Large intestine (tissue), 3 donors: ENCODE data around the gene CHIT1. TPM values are rescaled to one million over a fixed set of nuclear protein-coding genes. Genes with fewer than 3 reads are reported as not detected.
A peak's percentile ranks its signal among the peaks of the same experiment; 100 is the strongest.

Experiments used
- DNase-seq, 2 donors: peaks; one replicate each; pipeline versions ENCODE4 v3.0.0 to v3.0.0-alpha.2; 2013
- H3K27ac ChIP-seq: one replicate; pipeline ENCODE4 v1.5.1; 2013; ENCODE audit warnings: low read length
- H3K27me3 ChIP-seq: 2 replicates; pipeline ENCODE4 v1.6.1; 2013; ENCODE audit warnings: low read length; ENCODE audit not compliant: control insufficient read depth, insufficient read depth
- H3K36me3 ChIP-seq: 2 replicates; pipeline ENCODE4 v1.6.1; 2013; ENCODE audit warnings: low read length; ENCODE audit not compliant: control insufficient read depth, insufficient read depth
- H3K4me1 ChIP-seq: one replicate; pipeline ENCODE4 v1.6.1; 2013; ENCODE audit warnings: low read length; ENCODE audit not compliant: control insufficient read depth, insufficient read depth
- H3K4me3 ChIP-seq: one replicate; pipeline ENCODE4 v1.5.1; 2013; ENCODE audit warnings: low read length
- H3K9me3 ChIP-seq: one replicate; pipeline ENCODE4 v1.6.1; 2013; ENCODE audit warnings: mild to moderate bottlenecking, low read depth, low read length, moderate library complexity; ENCODE audit not compliant: control insufficient read depth
- WGBS: methylation state at CpG from one replicate; pipeline ENCODE4 v1.1.5; 2013; ENCODE audit warnings: low lambda C conversion rate; ENCODE audit not compliant: insufficient coverage; 5-methylcytosine and 5-hydroxymethylcytosine counted together
- polyA plus RNA-seq: library from polyadenylated mRNA; unstranded; fragments of 120-200 nt; gene quantifications from one replicate; pipeline ENCODE4 v1.2.1, GENCODE V29; 2013

CHIT1 gene
- polyA plus RNA-seq, 1 donor: 0.18 TPM

DNA sequence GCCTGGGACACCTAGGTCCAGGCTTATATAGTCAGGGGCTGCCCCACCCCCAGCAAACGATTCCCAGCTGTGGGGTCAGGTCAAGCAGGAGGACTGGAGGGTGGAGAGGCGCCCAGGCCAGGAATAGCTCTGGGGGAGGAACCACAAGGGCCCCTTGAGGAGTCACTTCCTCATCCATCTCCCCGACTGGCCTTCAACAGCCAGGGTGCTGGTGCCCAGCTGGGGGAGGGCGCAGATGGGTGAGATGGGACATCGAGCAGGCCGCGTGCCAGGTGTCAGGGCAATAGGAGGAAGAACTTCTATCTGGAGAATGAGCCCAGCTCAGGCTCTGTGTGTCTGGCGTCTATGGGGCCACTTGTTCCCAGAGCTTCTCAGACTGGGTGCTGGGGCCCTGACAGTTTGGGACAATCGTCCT is 53.6 kb downstream of the CHIT1 start:
- no peaks in the 10 kb centered on the region for H3K9me3 ChIP-seq
- no CpG with 5 or more reads among the region's 9 CpGs for WGBS
- no peaks in the 10 kb centered on the region for H3K36me3 ChIP-seq
- DNase-seq: no peak
- H3K27me3 ChIP-seq: no peaks in the 10 kb centered on the region
- H3K27ac ChIP-seq: no peak overlapping the region
- no peak overlapping the region for H3K4me3 ChIP-seq
- no peaks in the 10 kb centered on the region for H3K4me1 ChIP-seq

DNA sequence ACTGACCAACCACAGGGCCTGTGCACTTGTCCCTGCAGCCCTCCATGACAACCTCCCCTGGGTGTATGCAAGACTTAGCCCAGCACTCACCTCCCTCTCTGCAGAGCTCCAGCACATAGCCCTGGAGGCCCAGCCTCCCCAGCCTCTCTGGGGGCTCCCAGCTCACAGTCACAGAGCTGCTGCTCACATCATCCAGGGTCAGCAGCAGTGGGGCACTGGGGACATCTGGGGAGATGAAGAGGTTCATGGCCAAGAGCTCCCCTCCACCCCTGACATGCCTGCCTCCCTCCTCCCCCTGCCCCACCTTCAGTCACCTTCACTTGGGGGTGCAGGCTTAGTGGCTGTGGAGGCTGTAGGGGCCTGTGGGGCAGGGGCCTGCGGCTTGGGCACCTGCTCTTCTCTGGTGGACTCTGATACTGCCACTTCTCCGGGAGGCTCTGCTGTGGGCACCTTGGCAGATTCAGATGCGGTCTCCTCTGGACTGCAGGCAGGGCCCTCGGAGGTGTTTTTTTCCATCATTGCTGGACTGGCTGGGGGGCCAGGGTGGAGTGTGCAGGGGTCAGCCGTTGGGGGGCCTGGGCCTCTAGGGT is 54.1 kb downstream of the CHIT1 start, which contains the start of gene MYBPH:
MYBPH (minus strand) TSS at position 590 of the 590 bp plus-strand sequence; CDS start at position 519, 71 bp downstream.
- DNase-seq: no peak
- no peaks in the 10 kb centered on the region for H3K27me3 ChIP-seq
- H3K27ac ChIP-seq: no peak within 1 kb of the TSS
- no peaks in the 10 kb centered on the region for H3K9me3 ChIP-seq
- H3K4me1 ChIP-seq: no peaks in the 10 kb centered on the region
- H3K4me3 ChIP-seq: no peak within 1 kb of the TSS
- WGBS: no CpG with 5 or more reads among the region's 5 CpGs
- H3K36me3 ChIP-seq: no peaks in the 10 kb centered on the region

DNA sequence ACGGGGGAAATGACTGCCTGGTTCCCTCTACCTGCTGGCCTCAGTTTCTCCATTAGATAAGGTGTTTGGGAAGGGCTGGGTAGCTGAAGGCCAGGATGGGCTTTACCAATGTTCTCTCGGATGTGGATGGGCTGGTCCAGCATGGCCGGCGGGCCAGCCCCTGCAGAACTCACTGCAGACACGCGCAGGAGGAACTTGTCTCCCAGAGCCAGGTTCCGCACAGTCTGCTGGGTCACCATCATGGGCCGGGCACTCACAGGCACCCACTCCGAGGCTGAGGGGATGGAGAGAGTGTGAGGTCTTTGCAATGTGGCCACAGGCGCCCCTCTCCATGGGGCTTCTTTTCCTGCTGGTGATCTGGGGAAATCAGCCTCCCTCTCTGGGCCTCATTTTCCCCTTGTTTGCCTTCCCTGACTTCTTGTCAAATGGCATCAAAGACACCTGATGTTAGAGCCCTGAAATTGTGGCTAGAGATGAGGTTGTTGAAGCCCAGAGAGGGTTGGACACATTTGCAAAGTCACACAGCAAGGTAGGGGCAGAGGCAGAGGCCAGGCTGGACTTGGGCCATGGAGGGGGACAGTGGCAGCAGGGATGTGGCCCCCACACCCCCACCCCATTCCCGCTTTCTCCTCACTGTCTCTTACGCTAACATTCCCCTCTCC is 55.0 kb downstream of the CHIT1 start:
- H3K27ac ChIP-seq: no peak overlapping the region
- no peak for DNase-seq
- no peaks in the 10 kb centered on the region for H3K27me3 ChIP-seq
- no peaks in the 10 kb centered on the region for H3K4me1 ChIP-seq
- no peak overlapping the region for H3K4me3 ChIP-seq
- H3K36me3 ChIP-seq: no peaks in the 10 kb centered on the region
- H3K9me3 ChIP-seq: no peaks in the 10 kb centered on the region
- WGBS: no CpG with 5 or more reads among the region's 12 CpGs

DNA sequence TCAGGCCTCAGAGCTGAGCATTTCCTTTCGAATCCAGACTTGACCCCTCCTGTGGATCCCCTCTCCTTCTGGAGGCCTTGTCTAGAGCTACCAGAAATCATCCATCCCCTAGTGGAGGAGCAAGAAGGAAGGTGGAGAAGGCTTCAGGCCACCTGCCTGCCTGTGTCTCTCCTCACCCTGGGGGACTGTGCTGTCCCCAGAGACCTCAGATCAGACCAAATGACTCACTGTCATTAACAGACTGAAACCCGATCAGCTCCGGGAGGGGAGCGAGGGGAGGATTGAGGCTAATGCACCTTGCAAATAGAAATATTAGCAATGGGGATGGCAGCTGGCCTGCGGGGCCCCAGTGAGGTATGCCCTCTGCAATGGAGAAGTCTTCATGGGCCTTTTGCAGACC is 55.9 kb downstream of the CHIT1 start:
- no peaks in the 10 kb centered on the region for H3K9me3 ChIP-seq
- no peaks in the 10 kb centered on the region for H3K36me3 ChIP-seq
- H3K27me3 ChIP-seq: no peaks in the 10 kb centered on the region
- no peak overlapping the region for H3K27ac ChIP-seq
- H3K4me3 ChIP-seq: no peak overlapping the region
- WGBS: no CpG with 5 or more reads among the region's 5 CpGs
- no peaks in the 10 kb centered on the region for H3K4me1 ChIP-seq
- no peak for DNase-seq

DNA sequence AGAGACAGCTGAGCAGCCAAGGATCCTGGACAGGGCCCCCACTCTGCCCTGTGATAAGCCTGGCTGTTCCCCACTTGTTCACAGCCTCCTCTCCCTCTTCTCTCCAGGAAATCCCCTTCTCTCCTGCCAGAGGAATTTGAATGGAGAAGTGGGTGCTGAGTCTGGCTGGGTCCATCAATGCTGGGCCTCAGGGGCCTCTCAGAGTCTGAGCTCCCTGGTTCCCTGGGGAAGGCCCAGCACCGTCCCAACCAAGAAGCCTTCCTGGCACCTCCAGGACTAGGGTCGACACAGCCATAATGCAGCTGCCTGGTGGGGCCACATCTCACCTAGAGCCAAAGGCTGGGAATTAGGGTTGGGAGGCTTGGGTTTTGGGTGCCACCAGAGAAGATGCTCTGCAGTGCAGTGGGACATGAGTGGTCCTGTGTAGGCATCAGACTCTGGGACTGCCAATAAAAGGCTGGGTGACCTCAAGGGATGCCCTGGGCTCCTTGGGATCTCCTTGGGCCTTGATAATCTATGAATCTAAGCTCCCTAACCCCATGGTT is 56.4 kb downstream of the CHIT1 start:
- no CpG with 5 or more reads among the region's 2 CpGs for WGBS
- Histone ChIP-seq H3K9me3 (no peaks in the 10 kb centered on the region), H3K4me1 (no peaks in the 10 kb centered on the region), H3K27ac (no peak overlapping the region), H3K36me3 (no peaks in the 10 kb centered on the region), H3K4me3 (no peak overlapping the region), H3K27me3 (no peaks in the 10 kb centered on the region)
- no peak for DNase-seq

DNA sequence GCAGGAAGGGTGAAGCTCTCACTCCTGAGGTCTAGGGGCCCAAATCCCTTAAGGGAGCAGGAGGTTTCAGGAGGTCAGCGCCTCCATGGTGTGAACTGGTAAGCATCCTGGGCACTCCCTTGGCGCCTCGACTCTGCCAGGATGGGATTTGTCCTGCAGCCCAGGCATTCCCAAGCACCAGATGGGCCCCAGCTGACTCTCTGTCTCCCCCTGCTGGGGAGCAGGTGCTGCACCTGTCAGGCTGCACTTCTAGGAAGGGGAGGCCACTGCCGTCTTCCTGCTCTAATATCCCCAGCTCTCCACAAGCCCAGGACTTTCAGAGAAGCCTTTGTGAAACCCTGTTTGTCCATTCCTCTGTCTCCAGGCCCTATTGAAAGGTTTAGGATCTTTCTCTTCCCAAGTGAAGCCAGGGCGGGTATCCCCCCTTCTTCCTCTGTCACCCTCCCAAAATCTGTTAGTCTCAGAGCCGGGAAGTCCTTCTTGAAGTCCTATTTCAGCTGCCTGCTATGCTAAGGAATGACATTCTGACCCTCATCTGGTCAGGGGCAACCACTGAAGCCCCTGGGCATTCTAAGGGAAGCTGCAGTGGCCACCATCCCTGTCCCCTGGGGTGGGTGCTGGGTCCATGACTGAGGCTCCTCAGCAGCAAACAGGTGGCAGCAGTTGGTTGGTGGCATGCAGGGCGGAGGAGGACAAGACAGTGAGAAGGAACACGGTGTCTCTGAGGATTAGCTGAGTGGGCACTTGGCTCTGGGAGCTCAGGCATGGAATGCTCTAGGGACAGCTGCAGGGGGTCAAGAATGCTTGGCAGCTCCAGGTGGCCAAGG is 57.1 kb downstream of the CHIT1 start:
- Histone ChIP-seq H3K27ac (no peak overlapping the region), H3K36me3 (no peaks in the 10 kb centered on the region), H3K4me3 (no peak overlapping the region), H3K4me1 (no peaks in the 10 kb centered on the region), H3K9me3 (no peaks in the 10 kb centered on the region), H3K27me3 (no peaks in the 10 kb centered on the region)
- no CpG with 5 or more reads among the region's 8 CpGs for WGBS
- peak in 1 of 2 donors; percentile 49 for DNase-seq

DNA sequence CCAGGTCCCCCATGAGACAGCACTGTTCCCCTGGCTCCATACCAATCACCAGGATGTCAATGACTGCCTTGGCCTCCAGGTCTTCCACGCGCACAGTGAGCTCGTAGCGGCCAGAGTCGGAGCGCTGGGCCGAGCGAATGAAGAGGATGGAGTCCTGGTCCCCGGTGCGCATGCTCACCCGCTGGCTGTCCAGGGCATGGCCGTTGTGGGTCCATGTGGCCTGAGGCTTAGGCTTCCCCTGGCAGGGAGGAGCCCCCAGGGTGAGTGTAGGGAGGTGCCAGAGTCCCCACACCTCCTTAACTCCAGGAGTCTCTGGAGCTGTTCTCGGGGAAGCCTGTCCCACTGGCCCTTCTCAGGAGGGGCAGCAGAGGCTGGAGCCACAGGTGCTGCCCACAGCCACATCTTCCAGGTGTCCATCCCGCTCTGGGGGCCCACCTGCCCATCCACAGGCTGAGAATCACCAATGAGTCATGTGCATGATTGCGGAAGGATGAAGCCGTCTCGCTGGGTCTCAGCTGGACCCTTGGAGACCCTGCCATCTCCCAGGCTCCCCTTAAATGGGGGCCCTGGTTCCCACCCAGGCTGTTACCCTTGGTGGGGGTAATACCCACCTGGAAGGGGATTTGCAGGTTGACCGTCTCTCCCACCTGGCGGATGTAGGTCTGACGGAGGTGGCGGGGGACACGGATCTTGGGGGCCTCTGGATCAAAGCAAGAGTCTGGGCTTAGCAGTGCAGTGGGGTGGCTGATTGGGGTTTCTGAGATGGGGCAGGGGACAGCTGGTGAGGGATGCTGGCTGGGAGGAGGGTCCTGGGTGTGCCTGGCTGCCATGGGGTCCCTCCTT is 57.9 kb downstream of the CHIT1 start:
- no peak overlapping the region for H3K4me3 ChIP-seq
- no peak for DNase-seq
- no CpG with 5 or more reads among the region's 22 CpGs for WGBS

DNA sequence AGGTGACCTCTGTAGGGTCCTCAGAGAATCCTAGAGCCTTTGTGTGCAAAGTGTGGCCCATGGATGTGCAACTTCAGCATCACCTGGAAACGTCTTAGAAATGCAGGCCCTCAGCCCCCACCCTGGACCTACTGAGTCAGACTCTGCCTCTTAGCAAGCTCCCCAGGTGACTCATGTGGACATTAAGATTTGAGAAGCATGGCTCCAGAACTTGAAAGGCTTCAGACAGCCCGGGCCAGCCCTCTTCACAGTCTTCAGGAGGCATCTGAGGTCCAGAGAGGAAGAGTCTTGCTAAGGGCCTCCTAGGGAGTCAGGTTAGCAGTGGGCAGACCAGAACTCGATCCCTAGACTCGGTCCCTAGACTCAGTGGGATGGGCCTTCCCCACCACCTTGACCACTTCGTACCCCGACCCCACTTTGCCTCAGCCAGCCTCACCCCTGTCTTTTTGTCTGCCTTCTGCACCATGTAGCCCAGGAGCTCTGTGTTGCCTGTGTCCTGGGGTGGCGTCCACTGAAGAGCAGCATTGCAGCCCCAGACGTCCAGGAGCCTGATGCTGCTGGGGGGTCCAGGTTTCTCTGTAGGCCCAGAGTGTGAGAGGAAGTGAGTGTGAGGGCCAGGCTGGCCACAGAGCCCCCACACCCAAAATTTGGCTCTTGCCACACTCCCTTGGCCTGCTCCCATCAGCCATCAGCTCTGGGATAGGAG is 58.7 kb downstream of the CHIT1 start:
- Histone ChIP-seq H3K9me3 (no peaks in the 10 kb centered on the region), H3K27me3 (no peaks in the 10 kb centered on the region), H3K4me1 (peaks cover 9% of the 10 kb centered on the region), H3K36me3 (no peaks in the 10 kb centered on the region), H3K4me3 (no peak overlapping the region), H3K27ac (no peak overlapping the region)
- no peak for DNase-seq
- no CpG with 5 or more reads among the region's 8 CpGs for WGBS

More for the DNA sequence above, 57.9 kb downstream of the CHIT1 start:
- Histone ChIP-seq H3K27me3 (no peaks in the 10 kb centered on the region), H3K27ac (no peak overlapping the region), H3K4me1 (peaks cover 8% of the 10 kb centered on the region), H3K9me3 (no peaks in the 10 kb centered on the region), H3K36me3 (no peaks in the 10 kb centered on the region)

DNA sequence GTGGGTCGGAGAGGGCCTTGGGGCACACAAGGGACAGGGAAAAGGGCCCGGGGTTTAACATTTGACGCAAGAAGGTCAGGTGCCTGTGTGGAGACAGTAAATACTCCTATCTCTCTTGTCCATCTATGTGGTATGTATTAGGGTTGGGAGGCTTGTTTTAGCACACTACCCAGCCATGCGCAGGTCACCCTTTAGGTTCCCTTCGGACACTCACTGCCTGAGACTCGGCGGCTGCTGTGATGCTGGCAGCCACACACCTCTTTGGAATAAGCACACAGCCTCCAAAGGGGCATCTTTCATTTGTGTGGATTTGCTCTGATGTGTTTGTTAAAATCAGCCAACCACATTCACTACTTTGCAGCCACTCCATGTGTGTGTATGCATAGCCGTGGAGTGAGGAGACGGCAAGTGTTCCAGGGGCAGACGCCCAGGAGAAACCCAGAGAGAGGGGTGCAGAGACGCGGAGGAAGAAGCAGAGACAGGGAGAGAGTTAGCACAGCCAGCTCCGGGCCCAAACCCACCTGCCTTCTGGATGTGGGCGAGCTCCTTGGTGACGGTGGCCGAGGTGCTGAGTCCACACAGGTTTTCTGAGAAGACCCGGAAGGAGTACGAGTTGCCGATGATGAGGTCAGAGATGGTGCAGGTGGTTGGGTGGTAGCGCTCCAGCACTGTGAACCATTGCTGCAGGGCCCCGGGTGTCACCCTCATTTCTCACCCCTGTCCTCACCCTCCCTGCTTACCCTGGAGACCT is 59.5 kb downstream of the CHIT1 start:
- peaks cover 9% of the 10 kb centered on the region for H3K4me1 ChIP-seq
- H3K9me3 ChIP-seq: no peaks in the 10 kb centered on the region
- WGBS: no CpG with 5 or more reads among the region's 21 CpGs
- no peak overlapping the region for H3K27ac ChIP-seq
- DNase-seq: no peak
- no peak overlapping the region for H3K4me3 ChIP-seq
- H3K36me3 ChIP-seq: no peaks in the 10 kb centered on the region
- no peaks in the 10 kb centered on the region for H3K27me3 ChIP-seq
